GM23338 (cell line): ENCODE measurements around the gene SRSF4. TPM values are rescaled to one million over a fixed set of nuclear protein-coding genes. Genes with fewer than 3 reads are reported as not detected.

ENCODE experiments used
- ATAC-seq: fragments of 200-7000 bp; cut with Tn5 transposase; 3 replicates; pipeline ENCODE4 v1.9.1; 2020
- DNase-seq: peaks from one replicate; pipeline ENCODE4 v3.0.0-alpha.2; 2015; ENCODE audit warnings: low spot score
- H2AFZ ChIP-seq: fragments of 200-600 bp; sonication (generic); 2 replicates; pipeline ENCODE4 v1.8.0; 2016; ENCODE audit warnings: antibody characterized with exemption, mild to moderate bottlenecking, moderate library complexity
- H3F3A ChIP-seq: fragments of 200-600 bp; sonication (generic); replicated peaks from 2 replicates; pipeline ENCODE4 v1.8.0; 2017; ENCODE audit warnings: antibody characterized with exemption, mixed run types, low read depth
- H3K27ac ChIP-seq: fragments of 200-600 bp; sonication (generic); 2 replicates; pipeline ENCODE4 v1.6.1; 2016; ENCODE audit warnings: low read depth
- H3K27me3 ChIP-seq: fragments of 200-600 bp; sonication (generic); 2 replicates; pipeline ENCODE4 v1.8.0; 2016; ENCODE audit warnings: mild to moderate bottlenecking, mixed run types, moderate library complexity; ENCODE audit not compliant: insufficient read depth
- H3K36me3 ChIP-seq: fragments of 200-600 bp; sonication (generic); 2 replicates; pipeline ENCODE4 v1.8.0; 2016; ENCODE audit warnings: mild to moderate bottlenecking; ENCODE audit not compliant: insufficient read depth
- H3K4me1 ChIP-seq: fragments of 200-600 bp; sonication (generic); 2 replicates; pipeline ENCODE4 v1.8.0; 2016; ENCODE audit warnings: mild to moderate bottlenecking, moderate library complexity; ENCODE audit not compliant: insufficient read depth
- H3K4me2 ChIP-seq: fragments of 200-600 bp; sonication (generic); 2 replicates; pipeline ENCODE4 v1.7.1; 2017; ENCODE audit warnings: mixed run types
- H3K4me3 ChIP-seq: fragments of 200-600 bp; sonication (generic); 2 replicates; pipeline ENCODE4 v1.6.1; 2016; ENCODE audit warnings: mixed run types
- H3K79me2 ChIP-seq: fragments of 200-600 bp; sonication (generic); replicated peaks from 2 replicates; pipeline ENCODE4 v1.8.0; 2017; ENCODE audit warnings: mild to moderate bottlenecking; ENCODE audit not compliant: insufficient read depth
- H3K9me2 ChIP-seq: fragments of 200-600 bp; sonication (generic); 2 replicates; pipeline ENCODE4 v1.8.0; 2017; ENCODE audit not compliant: insufficient read depth
- H4K20me1 ChIP-seq: fragments of 200-600 bp; sonication (generic); replicated peaks from 2 replicates; pipeline ENCODE4 v1.8.0; 2017; ENCODE audit warnings: mild to moderate bottlenecking; ENCODE audit not compliant: insufficient read depth
- H3K27ac Mint-ChIP-seq: 2 replicates; pipeline ENCODE4 v1.8.0; 2020; ENCODE audit warnings: inconsistent platforms, mild to moderate bottlenecking, moderate library complexity, mixed read lengths
- H3K27me3 Mint-ChIP-seq: 3 replicates; pipeline ENCODE4 v1.8.0; 2022; ENCODE audit warnings: low read depth, mild to moderate bottlenecking, moderate library complexity, mixed read lengths, inconsistent platforms; ENCODE audit not compliant: insufficient read depth, poor library complexity
- H3K36me3 Mint-ChIP-seq: 3 replicates; pipeline ENCODE4 v1.8.0; 2021; ENCODE audit warnings: low read depth, mild to moderate bottlenecking, inconsistent platforms, moderate library complexity, mixed read lengths
- H3K4me1 Mint-ChIP-seq: 3 replicates; pipeline ENCODE4 v1.8.0; 2020; ENCODE audit warnings: mild to moderate bottlenecking, inconsistent platforms, mixed read lengths
- H3K4me3 Mint-ChIP-seq: 3 replicates; pipeline ENCODE4 v1.8.0; 2021; ENCODE audit warnings: moderate library complexity, mild to moderate bottlenecking, inconsistent platforms, mixed read lengths
- H3K9me3 Mint-ChIP-seq: 3 replicates; pipeline ENCODE4 v1.8.0; 2020; ENCODE audit warnings: moderate library complexity, mild to moderate bottlenecking, inconsistent platforms, mixed read lengths
- CREB1 ChIP-seq: fragments of 250-450 bp; sonication (Bioruptor Pico); IDR thresholded peaks from 2 replicates; pipeline ENCODE4 v1.5.0; 2020; ENCODE audit warnings: low read depth, mild to moderate bottlenecking, moderate library complexity
- CTCF ChIP-seq, 2 experiments: fragments of 200-600 bp in 1 of 2; sonication (generic) in 1 of 2; conservative IDR thresholded peaks; 2 replicates each; pipeline versions ENCODE4 v1.5.1 to v1.6.1; 2016 to 2017; ENCODE audit warnings: antibody characterized with exemption in 2 of 2, low read depth in 2 of 2, mild to moderate bottlenecking in 2 of 2, moderate library complexity in 1 of 2
- EZH2 ChIP-seq: fragments of 200-600 bp; sonication (generic); IDR thresholded peaks from one replicate; pipeline ENCODE4 v1.8.0; 2017; ENCODE audit warnings: antibody characterized with exemption, mild to moderate bottlenecking, low read depth; ENCODE audit not compliant: unreplicated experiment
- JUNB ChIP-seq: IDR thresholded peaks from one replicate; pipeline ENCODE4 v1.6.1; 2016; ENCODE audit warnings: antibody characterized with exemption; ENCODE audit not compliant: unreplicated experiment
- NANOG ChIP-seq: IDR thresholded peaks from 2 replicates; pipeline ENCODE4 v1.6.1; 2016; ENCODE audit warnings: antibody characterized with exemption, borderline replicate concordance
- POLR2AphosphoS5 ChIP-seq: IDR thresholded peaks from 2 replicates; pipeline ENCODE4 v1.6.1; 2016; ENCODE audit warnings: antibody characterized with exemption, low read depth
- REST ChIP-seq: IDR thresholded peaks from one replicate; pipeline ENCODE4 v1.6.1; 2018; ENCODE audit warnings: antibody characterized with exemption; ENCODE audit not compliant: unreplicated experiment
- polyA plus RNA-seq: library from polyadenylated mRNA; unstranded; fragments of >200 nt; fragmentation: Nextera tagmentation; extraction: Ambion mirVana; gene quantifications from 2 replicates; pipeline ENCODE4 v1.2.1, GENCODE V29; 2016
- total RNA-seq: library from RNA; depleted of rRNA; stranded (reverse); fragments of >200 nt; shearing (Covaris generic); gene quantifications from 2 replicates; pipeline ENCODE4 v1.2.3, GENCODE V29; 2014

The SRSF4 gene
- total and polyA plus RNA-seq, 2 experiments from 2014 or later = 58.4 to 98.3 TPM

DNA sequence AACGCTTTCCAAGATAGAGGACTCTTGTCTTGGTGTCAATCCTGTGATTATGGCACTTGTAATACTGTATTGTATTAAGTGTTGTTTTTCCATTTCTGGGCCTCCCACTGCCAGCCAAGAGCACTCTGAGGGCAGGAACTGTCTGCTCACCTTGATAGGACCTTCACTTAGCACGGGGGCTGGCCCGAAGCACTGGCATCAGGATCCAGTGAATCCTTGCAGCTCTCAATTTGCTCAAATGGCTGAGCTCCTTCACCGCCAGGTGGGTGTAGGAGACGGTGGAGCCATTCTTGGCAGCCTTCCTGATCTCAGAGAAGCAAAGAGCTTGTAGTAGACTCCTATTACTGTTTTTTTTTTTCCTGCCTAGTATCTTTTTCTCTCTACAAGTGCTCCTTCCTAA lies 31.4 kb upstream of the SRSF4 start:
- H3K36me3 Mint-ChIP-seq = peaks cover 48% of the 10 kb centered on the region
- H3K27me3 ChIP-seq = no peaks in the 10 kb centered on the region
- no peak overlapping the region for H3K4me3 ChIP-seq
- H3K36me3 ChIP-seq = peaks cover 24% of the 10 kb centered on the region
- no peaks in the 10 kb centered on the region for H3F3A ChIP-seq
- no peaks in the 10 kb centered on the region for H3K9me2 ChIP-seq
- H4K20me1 ChIP-seq = no peaks in the 10 kb centered on the region
- H3K4me3 Mint-ChIP-seq = no peak overlapping the region
- H3K27ac Mint-ChIP-seq = no peak overlapping the region
- DNase-seq (no peak), ATAC-seq (no peak)
- TF ChIP-seq CTCF (conservative IDR thresholded peaks at IDR 0.05; ENCODE audit: low read depth in 2 of 2) = no peak
- no peak for TF ChIP-seq CREB1 (CRISPR knock-in tag)
- no peak for TF ChIP-seq POLR2AphosphoS5
- TF ChIP-seq EZH2 = no peak
- no peak for TF ChIP-seq JUNB
- TF ChIP-seq NANOG = no peak
- H3K27ac ChIP-seq = no peak overlapping the region
- H3K4me1 Mint-ChIP-seq = no peaks in the 10 kb centered on the region
- no peaks in the 10 kb centered on the region for H3K79me2 ChIP-seq
- H3K27me3 Mint-ChIP-seq = peaks cover 8% of the 10 kb centered on the region
- H3K4me1 ChIP-seq = no peaks in the 10 kb centered on the region
- no peaks in the 10 kb centered on the region; the same call in 2 of the 3 replicates for H3K9me3 Mint-ChIP-seq
- H2AFZ ChIP-seq = no peak overlapping the region
- H3K4me2 ChIP-seq = no peak overlapping the region

DNA sequence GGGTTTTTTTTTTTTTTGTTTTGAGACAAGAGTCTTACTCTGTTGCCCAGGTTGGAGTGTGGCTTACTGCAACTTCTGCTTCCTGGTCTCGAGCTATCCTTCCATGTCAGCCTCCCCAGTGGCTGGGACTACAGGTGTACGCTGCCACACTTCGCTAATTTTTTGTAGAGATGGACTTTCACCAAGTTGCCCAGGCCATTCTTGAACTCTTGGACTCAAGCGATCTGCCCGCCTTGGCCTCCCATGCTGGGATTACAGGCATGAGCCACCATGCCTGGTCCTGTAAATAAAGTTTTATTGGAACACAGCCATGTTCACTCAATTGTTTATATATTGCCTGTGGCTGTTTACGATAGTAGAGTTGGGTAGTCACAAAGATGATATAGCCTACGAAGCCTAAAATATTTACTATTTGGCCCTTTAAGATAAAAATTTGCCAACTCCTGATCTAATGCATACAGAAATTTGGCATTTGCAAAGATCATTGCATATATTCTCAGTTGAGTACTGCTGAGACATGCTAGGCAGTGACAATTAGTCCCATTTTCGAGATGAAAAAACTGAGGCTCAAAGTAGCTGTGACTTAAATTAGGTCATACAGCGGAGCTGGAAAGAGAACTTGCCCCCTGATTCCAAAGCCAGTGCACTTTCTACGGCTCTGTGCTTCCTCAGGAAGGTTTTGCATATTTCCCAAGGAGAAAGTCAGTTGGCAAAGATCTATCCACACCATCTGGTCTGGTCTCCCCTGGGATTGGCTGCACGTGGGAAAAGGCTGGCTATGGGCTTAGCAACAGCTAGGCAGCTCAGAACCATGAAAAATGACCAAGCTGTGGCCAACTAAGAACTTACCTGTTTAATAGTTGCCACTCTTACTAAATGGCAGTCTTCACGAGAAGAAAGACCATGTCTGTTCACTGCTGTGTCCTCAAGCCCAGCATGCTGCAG lies 29.7 kb upstream of the SRSF4 start:
- Histone ChIP-seq H3K4me1 (no peaks in the 10 kb centered on the region), H3K9me2 (no peaks in the 10 kb centered on the region), H3F3A (no peaks in the 10 kb centered on the region), H3K4me2 (no peak overlapping the region), H3K79me2 (no peaks in the 10 kb centered on the region), H3K27ac (no peak overlapping the region), H3K4me3 (no peak overlapping the region), H2AFZ (no peak overlapping the region), H3K27me3 (no peaks in the 10 kb centered on the region), H3K36me3 (peaks cover 24% of the 10 kb centered on the region), H4K20me1 (no peaks in the 10 kb centered on the region; the same call in 1 of the 2 replicates)
- Mint-ChIP-seq H3K36me3 (peaks cover 47% of the 10 kb centered on the region), H3K27me3 (peaks cover 8% of the 10 kb centered on the region), H3K9me3 (no peaks in the 10 kb centered on the region; the same call in 2 of the 3 replicates), H3K27ac (no peak overlapping the region), H3K4me1 (no peaks in the 10 kb centered on the region), H3K4me3 (no peak overlapping the region)
- TF ChIP-seq REST = no peak
- TF ChIP-seq NANOG = no peak
- DNase-seq = no peak
- ATAC-seq = no peak
